SH-SY5Y (cell line): Measurements from ENCODE around the gene ARMS2.

ENCODE experiments used
- GATA2 ChIP-seq: IDR thresholded peaks from 2 replicates; pipeline ENCODE4 v1.6.1; 2011; ENCODE audit warnings: mild to moderate bottlenecking, low read depth, low read length
- GATA3 ChIP-seq: IDR thresholded peaks from 2 replicates; pipeline ENCODE4 v1.6.1; 2011; ENCODE audit warnings: low read depth, mild to moderate bottlenecking, low read length, moderate library complexity

Gene ARMS2

GRCh38 chr10:122435212-122435827 lies 19.1 kb upstream of the ARMS2 start:
- TF ChIP-seq GATA3 (no peak), GATA2 (no peak)

GRCh38 chr10:122441961-122442360 lies 12.5 kb upstream of the ARMS2 start:
- TF ChIP-seq GATA3 (no peak), GATA2 (no peak)

GRCh38 chr10:122445469-122445868 lies 9.0 kb upstream of the ARMS2 start:
- TF ChIP-seq GATA3 (no peak), GATA2 (no peak)

DNA sequence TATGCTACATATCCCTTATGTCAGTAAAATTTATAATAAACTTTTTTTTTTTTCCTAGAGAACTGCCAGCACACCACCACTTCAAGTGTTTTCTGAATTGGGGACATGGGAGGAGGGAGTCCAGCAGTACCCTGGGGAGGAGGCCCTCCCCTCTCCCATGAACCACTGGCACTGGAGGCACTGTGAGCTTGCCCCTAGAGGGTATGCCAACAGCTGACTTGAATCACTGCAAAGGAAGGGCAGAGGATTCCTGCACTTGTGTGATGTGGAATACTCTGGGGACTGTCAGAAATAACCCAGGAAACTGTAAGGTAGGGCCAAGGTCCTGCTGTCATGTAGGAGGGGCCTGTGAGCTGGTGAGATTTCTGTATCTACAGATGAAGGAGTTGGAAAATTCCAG lies 8.5 kb upstream of the ARMS2 start:
- no peak for TF ChIP-seq GATA2
- TF ChIP-seq GATA3, result no peak

- TF ChIP-seq GATA2 (no peak), GATA3 (no peak)
These were observed 7.6 kb upstream of the ARMS2 start for GRCh38 chr10:122446668-122447423.

DNA sequence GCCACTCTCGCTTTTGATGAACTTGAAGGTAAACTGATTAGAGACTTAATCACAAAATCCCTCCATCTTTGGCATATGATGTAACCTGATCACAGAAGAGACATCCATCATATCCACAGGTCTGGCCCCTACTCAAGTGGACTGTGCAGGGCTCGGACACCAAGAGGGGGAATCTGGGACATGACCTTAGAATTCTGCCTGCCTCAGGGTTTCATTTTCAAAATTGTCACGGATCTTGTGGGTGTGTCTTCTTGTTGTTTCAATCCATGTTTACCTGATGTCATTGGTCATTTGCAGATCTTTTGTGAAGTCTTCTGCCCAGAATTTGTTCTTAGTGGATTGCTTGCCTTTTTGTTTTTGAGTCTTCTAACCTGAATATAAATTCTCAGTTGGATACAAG lies 5.9 kb upstream of the ARMS2 start:
- TF ChIP-seq GATA2, result no peak
- no peak for TF ChIP-seq GATA3

DNA sequence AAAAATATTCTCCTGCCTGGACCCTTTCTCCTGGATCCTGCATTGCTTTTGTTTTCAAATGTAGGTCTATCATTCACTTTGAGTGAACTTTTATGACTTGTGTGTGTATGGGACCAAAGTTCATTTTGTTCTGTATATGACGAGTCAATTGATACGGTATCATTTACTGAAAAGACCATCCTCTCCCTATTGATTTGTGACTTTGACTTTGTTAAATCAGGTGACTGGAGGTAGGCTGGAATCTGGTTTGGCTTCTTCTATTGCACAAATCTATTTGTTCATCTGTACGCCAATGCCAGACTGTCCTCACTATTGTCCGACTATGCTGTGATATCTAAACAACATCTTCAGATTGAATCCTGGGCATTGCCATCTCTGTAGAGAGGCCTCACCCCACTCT lies 5.3 kb upstream of the ARMS2 start:
- TF ChIP-seq GATA2 (no peak), GATA3 (no peak)

DNA sequence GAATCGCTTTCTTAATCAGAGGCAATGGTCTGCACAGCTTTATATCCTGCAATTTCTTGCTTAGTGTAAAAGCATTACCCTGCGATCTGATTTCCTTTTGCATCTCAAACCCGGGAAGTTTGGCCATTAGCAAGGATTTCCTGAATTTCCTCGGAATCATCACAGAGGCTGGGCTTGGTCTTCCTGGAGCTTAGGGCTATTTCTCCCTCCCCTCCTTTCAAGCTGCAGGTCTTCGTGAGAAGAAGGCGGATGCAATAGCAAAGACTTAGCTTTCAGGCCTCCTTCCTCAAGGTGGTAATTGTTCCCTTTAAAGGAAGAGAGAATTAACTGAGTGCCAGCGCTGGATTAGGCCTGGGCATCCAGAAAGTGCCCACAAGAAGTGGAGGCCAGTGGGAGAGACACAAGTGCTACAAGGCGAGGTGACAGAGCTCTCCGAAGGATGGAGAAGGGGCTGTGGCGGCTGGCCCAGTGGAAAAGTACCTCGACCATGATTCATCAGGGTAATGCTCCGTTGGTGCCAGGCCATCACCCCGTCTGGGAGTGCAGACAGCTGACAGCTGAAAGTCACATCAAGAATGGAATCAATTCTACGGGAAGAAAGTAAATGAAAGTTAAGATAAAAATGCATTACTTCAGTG lies 4.0 kb upstream of the ARMS2 start:
- TF ChIP-seq GATA2 (no peak), GATA3 (no peak)

DNA sequence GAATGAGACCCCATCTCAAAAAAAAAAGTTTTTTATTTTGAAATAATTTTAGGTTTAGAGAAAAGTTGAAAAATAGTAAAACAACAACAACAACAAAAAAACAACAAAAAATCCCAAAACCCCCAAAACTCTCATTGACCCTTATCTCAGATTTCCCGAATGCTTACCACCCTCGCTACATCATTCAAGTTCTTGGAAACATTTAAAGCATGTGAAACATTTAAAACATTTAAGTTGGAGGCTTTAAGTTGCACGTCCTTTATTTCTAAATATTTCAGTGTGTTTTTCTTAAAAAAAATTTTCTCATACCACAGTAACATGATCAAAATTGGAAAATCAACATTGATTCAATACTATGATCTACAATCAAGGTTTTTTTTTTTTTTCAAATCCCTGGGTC lies 382 bp upstream of the ARMS2 start:
- TF ChIP-seq GATA3 (no peak), GATA2 (no peak)

DNA sequence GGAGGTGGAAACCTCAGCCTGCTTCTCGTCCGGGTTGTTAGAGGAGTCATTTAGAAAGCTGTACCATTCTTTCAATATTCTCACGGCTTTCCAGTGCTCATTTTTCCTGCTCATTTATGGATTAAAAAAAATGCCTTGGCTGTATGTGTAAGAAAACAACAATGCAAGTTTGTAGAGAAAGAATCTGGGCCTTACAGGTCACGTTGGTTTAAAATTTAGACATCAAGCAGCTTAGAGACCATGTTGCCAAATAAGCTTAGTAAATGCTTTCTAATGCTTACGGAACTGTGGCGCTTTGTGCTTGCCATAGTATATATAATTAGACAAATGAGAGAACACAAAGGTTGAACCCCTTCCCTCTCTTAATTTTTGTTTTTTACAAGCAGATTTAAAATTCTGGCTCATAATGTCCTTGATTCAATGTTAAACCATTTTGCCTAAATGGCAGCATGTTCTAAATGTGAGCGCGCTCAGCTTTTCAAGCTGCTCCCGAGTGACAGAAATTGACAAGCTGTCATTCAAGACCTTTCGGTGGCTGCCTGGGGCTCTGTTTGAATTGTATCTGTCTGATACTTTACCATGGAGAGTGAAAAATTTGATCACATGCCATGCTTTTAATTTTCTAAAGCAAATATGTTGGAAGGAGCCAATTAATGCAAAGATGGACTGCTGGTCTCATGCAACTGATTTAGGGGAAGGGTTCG lies 1.1 kb downstream of the ARMS2 start:
- TF ChIP-seq GATA2, result no peak

GRCh38 chr10:122457934-122458333 lies 3.5 kb downstream of the ARMS2 start:
- no peak for TF ChIP-seq GATA2
- no peak for TF ChIP-seq GATA3

GRCh38 chr10:122458693-122459092 lies 4.2 kb downstream of the ARMS2 start:
- TF ChIP-seq GATA3, result no peak
- no peak for TF ChIP-seq GATA2

DNA sequence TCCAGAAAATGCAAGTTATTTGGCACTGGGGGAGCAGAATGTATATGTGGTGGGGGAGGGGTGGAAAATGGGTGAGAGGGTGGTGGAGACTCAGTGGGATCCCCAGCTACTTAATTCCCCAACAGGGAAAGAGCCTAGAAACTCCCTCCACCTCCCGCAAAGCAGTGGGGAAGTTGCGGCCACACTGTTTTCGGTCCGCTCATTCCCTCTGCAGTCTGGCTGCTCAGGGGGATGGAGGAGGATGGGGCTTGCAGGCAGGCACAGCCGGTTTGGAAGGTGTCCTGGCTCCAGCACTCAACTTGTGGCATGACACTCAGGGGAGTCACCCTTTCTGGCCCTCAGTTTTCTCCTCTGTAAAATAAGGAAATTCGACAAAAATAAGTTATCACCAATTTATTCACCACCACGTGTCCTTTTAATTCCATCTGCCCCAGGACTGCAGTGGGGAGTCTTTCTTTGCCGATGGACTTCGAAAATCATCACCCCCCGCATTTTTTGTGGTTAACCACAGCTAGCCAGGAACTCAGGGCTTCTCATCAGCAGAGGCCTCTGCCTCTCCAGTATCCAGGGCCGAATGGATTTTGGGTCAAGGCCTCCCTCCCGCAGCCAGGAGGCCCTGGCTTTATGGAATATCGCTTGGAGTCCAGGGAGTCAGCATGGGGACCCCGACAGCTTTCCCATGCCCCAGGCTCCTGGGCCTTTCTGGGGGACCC lies 5.3 kb downstream of the ARMS2 start:
- TF ChIP-seq GATA2 (no peak), GATA3 (no peak)

DNA sequence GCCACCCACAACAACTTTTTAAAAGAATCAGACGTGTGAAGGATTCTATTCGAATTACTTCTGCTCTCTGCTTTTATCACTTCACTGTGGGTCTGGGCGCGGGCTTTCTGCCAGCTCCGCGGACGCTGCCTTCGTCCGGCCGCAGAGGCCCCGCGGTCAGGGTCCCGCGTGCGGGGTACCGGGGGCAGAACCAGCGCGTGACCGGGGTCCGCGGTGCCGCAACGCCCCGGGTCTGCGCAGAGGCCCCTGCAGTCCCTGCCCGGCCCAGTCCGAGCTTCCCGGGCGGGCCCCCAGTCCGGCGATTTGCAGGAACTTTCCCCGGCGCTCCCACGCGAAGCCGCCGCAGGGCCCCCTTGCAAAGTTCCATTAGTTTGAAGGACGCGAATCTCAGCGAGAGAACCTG lies 6.4 kb downstream of the ARMS2 start:
- no peak for TF ChIP-seq GATA3
- no peak for TF ChIP-seq GATA2
